Natural killer cell treated with Interleukin-12 subunit alpha and Interleukin-12 subunit beta and Interleukin-15 and Interleukin-18, amount 100 ng/mL, for 72 hours (primary cell): ENCODE measurements around the gene IRF9. TPM values are rescaled to one million over a fixed set of nuclear protein-coding genes. Genes with fewer than 3 reads are reported as not detected.

ENCODE experiments used
- ATAC-seq, 2 donors: fragments of 150-1000 bp; cut with Tn5 transposase in 1 of 2; sonication (Bioruptor Pico), chemical (Tn5 transposase) in 1 of 2; 2 replicates each; pipeline ENCODE4 v1.10.0; 2021
- DNase-seq: peaks from one replicate; pipeline ENCODE4 v3.0.0; 2022; ENCODE audit warnings: low spot score
- H3K27ac Mint-ChIP-seq, 2 donors: 1 replicate in 1 of 2; 2 replicates in 1 of 2; pipeline ENCODE4 v1.8.0; 2022; ENCODE audit warnings: mixed read lengths in 2 of 2, mild to moderate bottlenecking in 1 of 2, moderate library complexity in 1 of 2
- H3K27me3 Mint-ChIP-seq, 2 donors: 1 replicate in 1 of 2; 2 replicates in 1 of 2; pipeline ENCODE4 v1.8.0; 2022; ENCODE audit warnings: mixed read lengths in 2 of 2
- H3K36me3 Mint-ChIP-seq: one replicate; pipeline ENCODE4 v1.8.0; 2022; ENCODE audit warnings: mixed read lengths
- H3K4me1 Mint-ChIP-seq, 2 donors: 1 replicate in 1 of 2; 2 replicates in 1 of 2; pipeline ENCODE4 v1.8.0; 2022; ENCODE audit warnings: low read depth in 2 of 2, mixed read lengths in 2 of 2, mild to moderate bottlenecking in 1 of 2
- H3K4me3 Mint-ChIP-seq: one replicate; pipeline ENCODE4 v1.8.0; 2022; ENCODE audit warnings: mixed read lengths
- H3K9me3 Mint-ChIP-seq: 2 replicates; pipeline ENCODE4 v1.8.0; 2022; ENCODE audit warnings: mixed read lengths
- total RNA-seq, 2 donors: library from RNA; stranded (reverse); gene quantifications; one replicate each; pipeline ENCODE4 v1.2.3, GENCODE V29; 2022

Gene IRF9
- total RNA-seq, 2 donors from 2014 or later, result 135 to 227 TPM

GRCh38 chr14:24147761-24148428 is 13.2 kb upstream of the IRF9 start:
- peak overlapping the region; percentile 94 for H3K4me3 Mint-ChIP-seq
- ATAC-seq, result no peak
- no peaks in the 10 kb centered on the region for H3K27me3 Mint-ChIP-seq
- peaks cover 24% of the 10 kb centered on the region for H3K36me3 Mint-ChIP-seq
- H3K9me3 Mint-ChIP-seq, result no peaks in the 10 kb centered on the region
- no peak for DNase-seq
- peak overlapping the region; percentile 86 to 97 for H3K27ac Mint-ChIP-seq
- H3K4me1 Mint-ChIP-seq, result peaks cover 48 to 56% of the 10 kb centered on the region in 2 donors

- Mint-ChIP-seq H3K9me3 (no peaks in the 10 kb centered on the region), H3K27ac (peak overlapping the region; percentile 86 to 97), H3K27me3 (no peaks in the 10 kb centered on the region), H3K36me3 (peaks cover 16% of the 10 kb centered on the region), H3K4me1 (peaks cover 34 to 42% of the 10 kb centered on the region in 2 donors), H3K4me3 (peak overlapping the region; percentile 94)
- DNase-seq (no peak), ATAC-seq (no peak)
Observed at GRCh38 chr14:24149302-24149969, 11.6 kb upstream of the IRF9 start.

GRCh38 chr14:24150061-24150460 is 11.0 kb upstream of the IRF9 start:
- Mint-ChIP-seq H3K36me3 (peaks cover 12% of the 10 kb centered on the region), H3K4me1 (peaks cover 31 to 37% of the 10 kb centered on the region in 2 donors), H3K27ac (no peak overlapping the region)

GRCh38 chr14:24150567-24150966 is 10.5 kb upstream of the IRF9 start:
- no peaks in the 10 kb centered on the region for H3K27me3 Mint-ChIP-seq
- H3K4me3 Mint-ChIP-seq, result no peak overlapping the region
- peaks cover 13% of the 10 kb centered on the region for H3K36me3 Mint-ChIP-seq
- H3K4me1 Mint-ChIP-seq, result peaks cover 28 to 32% of the 10 kb centered on the region in 2 donors
- H3K9me3 Mint-ChIP-seq, result no peaks in the 10 kb centered on the region
- DNase-seq (no peak), ATAC-seq (no peak)
- H3K27ac Mint-ChIP-seq, result no peak overlapping the region

More at GRCh38 chr14:24150061-24150460, 11.0 kb upstream of the IRF9 start:
- H3K4me3 Mint-ChIP-seq, result no peak overlapping the region
- no peak for ATAC-seq
- no peak for DNase-seq
- no peaks in the 10 kb centered on the region for H3K9me3 Mint-ChIP-seq
- H3K27me3 Mint-ChIP-seq, result no peaks in the 10 kb centered on the region

- Mint-ChIP-seq H3K4me3 (no peak overlapping the region), H3K9me3 (no peaks in the 10 kb centered on the region), H3K27ac (no peak overlapping the region), H3K4me1 (peaks cover 27 to 28% of the 10 kb centered on the region in 2 donors), H3K36me3 (peaks cover 13% of the 10 kb centered on the region), H3K27me3 (no peaks in the 10 kb centered on the region)
- DNase-seq, result no peak
- no peak for ATAC-seq
Observed at GRCh38 chr14:24150993-24151392, 10.1 kb upstream of the IRF9 start.

DNA sequence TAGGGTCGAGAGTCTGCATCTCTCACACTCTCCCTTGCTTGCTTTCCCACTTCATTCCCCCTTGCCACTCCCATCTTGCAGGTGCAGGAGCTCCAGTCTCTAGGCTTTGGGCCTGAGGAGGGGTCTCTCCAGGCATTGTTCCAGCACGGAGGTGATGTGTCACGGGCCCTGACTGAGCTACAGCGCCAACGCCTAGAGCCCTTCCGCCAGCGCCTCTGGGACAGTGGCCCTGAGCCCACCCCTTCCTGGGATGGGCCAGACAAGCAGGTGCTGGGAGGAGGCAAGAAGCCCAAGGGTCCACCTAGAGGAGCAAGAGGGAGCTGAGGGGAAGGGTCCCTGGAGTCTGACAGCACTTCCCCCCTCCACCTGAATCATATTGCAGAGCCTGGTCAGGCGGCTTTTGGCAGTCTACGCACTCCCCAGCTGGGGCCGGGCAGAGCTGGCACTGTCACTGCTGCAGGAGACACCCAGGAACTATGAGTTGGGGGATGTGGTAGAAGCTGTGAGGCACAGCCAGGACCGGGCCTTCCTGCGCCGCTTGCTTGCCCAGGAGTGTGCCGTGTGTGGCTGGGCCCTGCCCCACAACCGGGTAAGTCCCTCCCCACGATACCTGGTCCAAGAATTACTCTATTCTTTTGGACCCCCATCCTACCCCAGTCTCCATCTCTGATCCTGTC is 9.5 kb upstream of the IRF9 start:
- Mint-ChIP-seq H3K27me3 (no peaks in the 10 kb centered on the region), H3K36me3 (peaks cover 13% of the 10 kb centered on the region), H3K4me3 (no peak overlapping the region), H3K4me1 (peaks cover 23 to 28% of the 10 kb centered on the region in 2 donors), H3K27ac (no peak overlapping the region), H3K9me3 (no peaks in the 10 kb centered on the region)
- DNase-seq (no peak), ATAC-seq (no peak)

DNA sequence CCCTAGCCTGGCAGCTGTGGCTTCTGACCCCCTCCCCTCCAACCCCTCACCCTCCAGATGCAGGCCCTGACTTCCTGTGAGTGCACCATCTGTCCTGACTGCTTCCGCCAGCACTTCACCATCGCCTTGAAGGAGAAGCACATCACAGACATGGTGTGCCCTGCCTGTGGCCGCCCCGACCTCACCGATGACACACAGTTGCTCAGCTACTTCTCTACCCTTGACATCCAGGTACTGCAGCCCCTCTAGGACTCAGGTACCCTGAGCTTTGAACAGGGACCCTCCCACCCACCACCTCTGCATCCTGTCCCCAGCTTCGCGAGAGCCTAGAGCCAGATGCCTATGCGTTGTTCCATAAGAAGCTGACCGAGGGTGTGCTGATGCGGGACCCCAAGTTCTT is 6.0 kb upstream of the IRF9 start:
- Mint-ChIP-seq H3K4me3 (no peak overlapping the region), H3K4me1 (peaks cover 5 to 14% of the 10 kb centered on the region in 2 donors), H3K27me3 (no peaks in the 10 kb centered on the region), H3K36me3 (peaks cover 14% of the 10 kb centered on the region), H3K27ac (peak overlapping the region in 1 of 2 donors; percentile 72), H3K9me3 (no peaks in the 10 kb centered on the region)
- DNase-seq, result no peak
- no peak for ATAC-seq

- Mint-ChIP-seq H3K36me3 (peaks cover 14% of the 10 kb centered on the region), H3K27me3 (no peaks in the 10 kb centered on the region), H3K9me3 (no peaks in the 10 kb centered on the region), H3K4me3 (no peak overlapping the region), H3K27ac (peak overlapping the region in 1 of 2 donors; percentile 62), H3K4me1 (peaks cover 13 to 19% of the 10 kb centered on the region in 2 donors)
- ATAC-seq (no peak), DNase-seq (no peak)
Observed at GRCh38 chr14:24156840-24157239, 4.2 kb upstream of the IRF9 start.

GRCh38 chr14:24157331-24157730 is 3.7 kb upstream of the IRF9 start:
- Mint-ChIP-seq H3K4me1 (peaks cover 17 to 24% of the 10 kb centered on the region in 2 donors), H3K36me3 (peaks cover 14% of the 10 kb centered on the region), H3K27me3 (no peaks in the 10 kb centered on the region), H3K4me3 (no peak overlapping the region), H3K27ac (peak overlapping the region in 1 of 2 donors; percentile 62), H3K9me3 (no peaks in the 10 kb centered on the region)
- no peak for DNase-seq
- no peak for ATAC-seq

GRCh38 chr14:24159777-24160498 is 1.1 kb upstream of the IRF9 start:
- Mint-ChIP-seq H3K4me3 (no peak overlapping the region), H3K9me3 (no peaks in the 10 kb centered on the region), H3K4me1 (peaks cover 26 to 41% of the 10 kb centered on the region in 2 donors), H3K36me3 (peaks cover 23% of the 10 kb centered on the region), H3K27ac (peak overlapping the region; percentile 95 to 97), H3K27me3 (no peaks in the 10 kb centered on the region)
- DNase-seq, result no peak
- ATAC-seq, result no peak

- peaks cover 26 to 42% of the 10 kb centered on the region in 2 donors for H3K4me1 Mint-ChIP-seq
Observed at GRCh38 chr14:24160499-24160849, 591 bp upstream of the IRF9 start.

DNA sequence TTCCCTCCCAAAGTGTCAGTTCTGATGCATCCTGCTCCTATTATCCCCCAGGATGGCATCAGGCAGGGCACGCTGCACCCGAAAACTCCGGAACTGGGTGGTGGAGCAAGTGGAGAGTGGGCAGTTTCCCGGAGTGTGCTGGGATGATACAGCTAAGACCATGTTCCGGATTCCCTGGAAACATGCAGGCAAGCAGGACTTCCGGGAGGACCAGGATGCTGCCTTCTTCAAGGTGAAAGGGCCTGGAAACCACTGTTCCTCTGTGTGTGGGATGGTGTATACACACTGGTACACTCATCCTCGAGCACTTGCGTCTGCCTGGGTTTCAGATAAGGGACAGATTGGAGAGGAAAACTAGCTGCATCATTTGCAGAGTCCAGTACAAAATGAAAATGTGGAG is 1.0 kb downstream of the IRF9 start:
- no peaks in the 10 kb centered on the region for H3K9me3 Mint-ChIP-seq
- peak overlapping the region; percentile 95 to 97 for H3K27ac Mint-ChIP-seq
- no peaks in the 10 kb centered on the region for H3K27me3 Mint-ChIP-seq
- ATAC-seq (no peak), DNase-seq (no peak)
- H3K4me3 Mint-ChIP-seq, result peak overlapping the region; percentile 96
- H3K4me1 Mint-ChIP-seq, result peaks cover 26 to 38% of the 10 kb centered on the region in 2 donors
- H3K36me3 Mint-ChIP-seq, result peaks cover 9% of the 10 kb centered on the region

More at GRCh38 chr14:24160499-24160849, 591 bp upstream of the IRF9 start:
- Mint-ChIP-seq H3K27me3 (no peaks in the 10 kb centered on the region), H3K9me3 (no peaks in the 10 kb centered on the region), H3K4me3 (no peak overlapping the region), H3K36me3 (peaks cover 21% of the 10 kb centered on the region), H3K27ac (peak overlapping the region; percentile 95 to 97)
- ATAC-seq (peak in 1 of 2 donors; percentile 1), DNase-seq (no peak)

DNA sequence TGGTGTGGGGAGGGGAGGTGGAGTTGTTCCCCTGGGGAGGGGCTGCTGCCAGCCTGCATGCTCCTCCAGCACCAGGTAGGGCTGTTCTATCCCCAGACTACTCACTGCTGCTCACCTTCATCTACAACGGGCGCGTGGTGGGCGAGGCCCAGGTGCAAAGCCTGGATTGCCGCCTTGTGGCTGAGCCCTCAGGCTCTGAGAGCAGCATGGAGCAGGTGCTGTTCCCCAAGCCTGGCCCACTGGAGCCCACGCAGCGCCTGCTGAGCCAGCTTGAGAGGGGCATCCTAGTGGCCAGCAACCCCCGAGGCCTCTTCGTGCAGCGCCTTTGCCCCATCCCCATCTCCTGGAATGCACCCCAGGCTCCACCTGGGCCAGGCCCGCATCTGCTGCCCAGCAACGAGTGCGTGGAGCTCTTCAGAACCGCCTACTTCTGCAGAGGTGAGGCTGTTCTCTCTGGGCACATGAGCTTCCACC is 3.5 kb downstream of the IRF9 start:
- Mint-ChIP-seq H3K4me1 (peaks cover 39 to 49% of the 10 kb centered on the region in 2 donors), H3K27me3 (no peaks in the 10 kb centered on the region), H3K27ac (peak overlapping the region; percentile 64 to 71), H3K9me3 (no peaks in the 10 kb centered on the region), H3K4me3 (peak overlapping the region; percentile 38), H3K36me3 (peaks cover 22% of the 10 kb centered on the region)
- ATAC-seq, result no peak
- DNase-seq, result no peak
